HG03432 (cell line): Measurements from ENCODE around the gene CCM2.

Experiments used
- ATAC-seq: cut with Tn5 transposase; IDR thresholded peaks from one replicate; pipeline ENCODE4 v1.9.1; 2021; ENCODE audit warnings: mild to moderate bottlenecking, moderate library complexity; ENCODE audit not compliant: unreplicated experiment

The CCM2 gene

GRCh38 chr7:45000093-45001032 lies at the start of gene CCM2:
TSS of gene CCM2 (plus strand) at chr7:45000201. CDS start at chr7:45000334, 133 bp downstream.
- ATAC-seq, result peak; percentile 6

DNA sequence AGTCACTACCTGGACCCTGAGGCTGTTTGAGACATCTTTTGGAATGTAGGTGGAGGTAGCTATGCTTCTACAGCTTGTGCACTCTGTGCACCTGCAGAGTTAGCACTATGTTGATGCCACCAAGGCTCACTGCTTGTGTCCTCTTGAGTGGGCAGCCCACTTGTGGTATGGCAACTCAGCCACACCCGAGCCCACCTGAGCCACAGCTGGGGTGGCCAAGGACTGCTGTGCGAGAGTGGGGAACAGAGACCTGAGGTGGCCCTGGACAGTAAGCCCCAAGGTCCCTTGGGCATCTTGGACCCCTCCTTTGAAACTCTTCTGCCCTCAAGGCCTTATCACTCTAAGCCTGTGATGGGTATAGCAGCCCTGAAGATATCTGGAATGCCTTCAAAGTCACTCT lies 46.8 kb upstream of the CCM2 start:
- ATAC-seq, result no peak

- no peak for ATAC-seq
These were observed 44.3 kb upstream of the CCM2 start for GRCh38 chr7:44955733-44956132.

DNA sequence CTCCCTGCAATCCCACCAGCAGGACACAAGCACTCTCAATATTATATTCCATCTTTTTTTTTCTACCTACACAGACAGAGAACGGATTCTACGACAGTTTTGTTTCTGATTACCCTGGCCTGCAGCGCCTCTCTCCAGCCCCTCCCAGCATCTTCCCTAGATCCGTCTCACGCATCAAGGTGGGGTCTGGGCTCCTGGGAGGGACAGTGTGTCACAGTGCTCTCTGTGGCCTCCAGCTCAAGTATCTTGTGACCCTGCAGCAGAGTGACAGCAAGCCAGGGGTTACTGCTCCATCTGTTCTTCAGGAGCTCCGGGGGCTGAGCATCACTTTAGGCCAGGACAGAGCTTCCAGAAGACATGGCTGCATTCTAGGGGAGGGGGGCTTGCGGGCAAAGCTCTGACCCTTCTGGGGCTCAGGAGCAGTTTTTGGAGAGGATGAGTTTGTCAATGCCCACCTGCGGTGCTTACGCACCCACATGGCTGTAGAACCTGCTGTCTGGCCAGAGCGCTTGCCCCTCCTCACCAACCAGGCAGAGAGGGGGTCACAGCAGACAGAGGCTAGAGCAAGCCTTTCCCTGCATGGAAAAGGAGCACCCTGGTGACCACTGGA lies 43.7 kb upstream of the CCM2 start:
- no peak for ATAC-seq

GRCh38 chr7:44958645-44959344 lies 41.2 kb upstream of the CCM2 start:
- ATAC-seq, result peak; percentile 36

DNA sequence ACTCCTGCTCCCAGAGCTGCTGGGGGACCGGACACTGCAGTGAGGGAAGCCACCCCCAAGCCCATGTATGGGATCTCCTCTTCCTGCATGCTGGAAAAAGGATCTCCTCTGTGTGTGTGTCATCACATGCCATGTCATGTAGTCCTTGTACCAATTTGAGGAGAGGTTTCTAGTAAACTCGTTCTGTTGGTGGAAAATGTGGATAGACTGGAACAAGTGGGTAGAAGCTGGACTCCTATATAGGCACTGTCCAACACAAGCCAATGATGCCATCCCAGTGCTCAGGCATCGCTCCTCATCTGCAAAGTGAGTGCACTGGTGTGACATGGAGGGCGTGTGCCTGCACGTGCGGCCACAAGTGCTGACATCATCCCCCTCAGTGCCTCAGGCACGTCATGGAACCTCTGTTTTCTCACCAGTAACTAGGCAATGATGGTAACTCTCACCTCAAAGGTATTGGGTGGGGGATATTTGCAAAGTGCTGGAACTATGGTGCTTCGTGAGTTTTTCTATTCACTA lies 40.5 kb upstream of the CCM2 start:
- no peak for ATAC-seq

DNA sequence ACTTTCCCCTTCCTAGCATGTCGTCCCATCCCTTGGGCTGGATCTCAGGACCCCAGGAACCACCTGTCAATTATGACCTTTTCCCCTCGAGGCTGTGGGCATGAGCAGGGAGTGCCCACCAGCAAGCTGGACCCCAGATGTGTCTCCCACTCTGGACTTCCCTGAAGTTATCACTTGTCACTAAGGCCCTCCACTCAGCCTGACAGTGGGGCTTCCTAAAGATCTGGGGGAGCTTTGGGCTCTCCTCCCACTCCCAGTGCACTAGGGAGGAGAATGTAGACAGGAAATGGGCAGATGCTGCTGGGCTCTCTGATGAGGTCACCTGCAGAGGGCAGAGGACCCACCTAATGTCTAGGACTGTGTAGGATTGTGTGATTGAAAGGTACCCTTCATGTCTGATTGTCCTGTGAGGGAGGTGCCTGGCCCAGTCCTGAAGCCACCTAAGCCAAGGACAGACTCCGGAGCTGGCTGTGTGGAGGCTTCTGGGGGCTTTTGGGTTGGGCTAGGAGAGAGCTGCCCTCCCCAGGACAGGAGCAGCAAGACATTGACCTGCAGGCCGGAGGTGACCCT lies 39.9 kb upstream of the CCM2 start:
- ATAC-seq, result no peak

DNA sequence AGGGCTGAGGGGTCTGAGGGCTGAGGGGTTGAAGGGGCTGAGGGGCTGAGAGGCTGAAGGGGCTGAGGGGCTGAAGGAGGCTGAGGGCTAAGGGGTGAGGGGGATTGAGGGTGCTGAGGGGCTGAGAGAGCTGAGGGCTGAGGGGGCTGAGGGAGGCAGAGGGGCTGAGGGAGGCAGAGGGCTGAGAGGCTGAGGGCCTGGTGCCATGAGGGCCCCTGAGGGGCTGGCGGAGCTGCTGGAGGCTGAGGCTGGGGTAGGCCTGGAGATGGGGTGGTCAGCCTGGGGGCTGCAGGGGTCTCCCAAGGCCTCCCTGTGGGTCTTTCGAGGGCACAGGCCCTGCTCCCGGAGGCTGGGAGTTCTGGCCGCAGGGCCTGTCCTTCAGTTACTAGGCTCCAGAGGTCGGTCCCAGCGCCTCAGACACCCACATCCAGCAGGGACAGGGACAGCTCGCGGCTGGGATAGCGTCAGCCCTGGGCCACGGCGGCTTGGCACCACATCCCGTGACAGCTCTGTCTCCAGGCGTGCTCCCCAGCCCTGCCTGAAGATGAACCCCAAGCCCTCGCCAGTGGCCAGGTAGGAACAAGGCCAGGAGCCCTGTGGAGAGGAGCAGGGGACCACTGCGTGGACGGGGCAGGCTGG lies 38.0 kb upstream of the CCM2 start:
- ATAC-seq, result no peak

GRCh38 chr7:44962483-44963251 lies 37.3 kb upstream of the CCM2 start:
- ATAC-seq, result no peak

DNA sequence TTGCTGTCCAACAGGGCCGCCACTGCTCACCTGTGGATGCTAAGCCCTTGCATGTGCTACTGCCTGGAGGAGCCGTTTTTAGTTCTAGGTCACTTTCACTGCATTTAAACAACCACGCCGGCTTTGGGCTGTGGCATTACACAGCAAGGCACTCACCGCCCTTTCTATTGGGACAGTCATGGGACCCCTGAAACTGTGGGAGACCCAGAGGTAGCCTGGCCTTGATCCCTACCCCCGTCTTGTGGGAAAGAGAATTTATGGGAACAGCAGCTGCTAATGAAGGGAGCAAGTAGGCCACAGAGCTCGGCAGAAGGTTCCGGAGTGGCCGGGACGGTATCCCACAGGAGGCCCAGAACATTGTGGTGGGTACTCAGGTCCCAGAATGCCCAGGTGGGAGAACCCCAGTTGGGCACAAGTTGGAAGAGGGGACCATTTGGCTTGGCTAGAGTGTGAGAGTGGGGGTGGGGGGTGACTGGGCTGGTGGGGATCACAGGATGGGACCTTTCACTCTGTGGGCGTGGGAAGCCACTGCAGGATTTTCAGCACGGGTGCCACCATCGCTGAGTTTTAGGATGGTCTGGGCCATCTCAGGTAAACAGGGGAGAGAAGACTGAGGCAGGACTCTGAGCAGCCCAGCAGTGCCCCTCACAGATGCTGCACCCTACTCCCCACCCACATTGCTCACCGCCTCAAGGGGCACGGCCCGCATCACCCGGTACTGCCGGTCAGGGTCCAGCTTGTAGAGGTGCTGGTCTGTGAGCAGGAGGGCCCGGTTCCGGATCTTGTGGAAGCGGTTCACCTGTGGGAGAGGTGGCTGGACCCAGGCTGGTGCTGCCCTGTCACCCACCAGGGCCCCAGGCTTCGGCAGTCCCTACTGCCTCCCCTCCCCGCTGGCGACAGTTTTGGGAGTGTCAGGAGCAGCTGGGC lies 36.4 kb upstream of the CCM2 start:
- no peak for ATAC-seq

GRCh38 chr7:44964384-44964830 lies 35.6 kb upstream of the CCM2 start:
- no peak for ATAC-seq

GRCh38 chr7:44964831-44965440 lies 35.1 kb upstream of the CCM2 start:
- no peak for ATAC-seq

GRCh38 chr7:44965441-44965903 lies 34.5 kb upstream of the CCM2 start:
- no peak for ATAC-seq

- no peak for ATAC-seq
These were observed 33.9 kb upstream of the CCM2 start for GRCh38 chr7:44965937-44966730.

DNA sequence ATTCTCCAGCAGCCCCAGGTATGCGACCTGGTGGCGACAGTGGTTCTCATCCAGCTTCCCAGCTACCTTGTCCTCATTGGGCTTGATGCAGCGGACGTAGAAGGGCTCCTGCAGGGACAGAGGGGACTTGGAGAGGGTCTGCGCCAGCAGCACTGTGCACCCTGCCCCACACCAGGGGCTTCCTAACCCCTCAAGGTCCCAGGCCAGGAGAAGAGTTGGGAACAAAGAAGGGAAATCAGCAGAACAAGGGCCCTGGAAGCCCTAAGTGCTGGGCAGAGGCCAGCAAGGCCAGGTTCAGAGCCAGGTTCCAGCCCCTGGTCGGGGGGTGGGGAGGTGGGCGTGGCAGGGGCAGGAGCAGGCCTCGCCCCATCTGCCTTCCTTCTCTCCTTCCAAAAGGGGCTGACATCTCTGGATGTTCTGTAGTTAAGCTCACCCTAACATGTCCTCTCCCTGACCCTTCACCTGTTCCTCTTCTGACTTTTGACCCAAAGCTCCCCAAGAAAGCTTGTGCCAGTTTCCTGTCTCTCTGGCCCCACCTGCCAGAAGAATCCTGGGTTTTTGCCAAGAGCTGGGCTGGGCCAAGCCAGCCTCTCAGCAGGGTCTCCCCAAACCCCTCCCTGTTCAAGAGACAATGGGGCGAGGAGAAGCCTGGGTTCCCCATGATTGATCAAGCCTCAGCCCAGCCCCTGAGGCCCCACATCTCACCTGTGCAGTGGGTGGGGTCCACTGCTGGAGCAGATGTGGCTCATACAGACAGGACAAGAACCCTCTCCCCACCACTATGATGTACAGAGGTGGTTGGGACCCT lies 33.1 kb upstream of the CCM2 start:
- ATAC-seq, result no peak
